ENCODE results near the gene CIRBP.
A peak's percentile ranks its signal among the peaks of the same experiment; 100 is the strongest.
"Not testable (repeated sequence)": the region's sequence is repeated elsewhere in the genome, so short reads cannot be mapped to it uniquely, and the experiment has no call there.

The CIRBP gene

DNA sequence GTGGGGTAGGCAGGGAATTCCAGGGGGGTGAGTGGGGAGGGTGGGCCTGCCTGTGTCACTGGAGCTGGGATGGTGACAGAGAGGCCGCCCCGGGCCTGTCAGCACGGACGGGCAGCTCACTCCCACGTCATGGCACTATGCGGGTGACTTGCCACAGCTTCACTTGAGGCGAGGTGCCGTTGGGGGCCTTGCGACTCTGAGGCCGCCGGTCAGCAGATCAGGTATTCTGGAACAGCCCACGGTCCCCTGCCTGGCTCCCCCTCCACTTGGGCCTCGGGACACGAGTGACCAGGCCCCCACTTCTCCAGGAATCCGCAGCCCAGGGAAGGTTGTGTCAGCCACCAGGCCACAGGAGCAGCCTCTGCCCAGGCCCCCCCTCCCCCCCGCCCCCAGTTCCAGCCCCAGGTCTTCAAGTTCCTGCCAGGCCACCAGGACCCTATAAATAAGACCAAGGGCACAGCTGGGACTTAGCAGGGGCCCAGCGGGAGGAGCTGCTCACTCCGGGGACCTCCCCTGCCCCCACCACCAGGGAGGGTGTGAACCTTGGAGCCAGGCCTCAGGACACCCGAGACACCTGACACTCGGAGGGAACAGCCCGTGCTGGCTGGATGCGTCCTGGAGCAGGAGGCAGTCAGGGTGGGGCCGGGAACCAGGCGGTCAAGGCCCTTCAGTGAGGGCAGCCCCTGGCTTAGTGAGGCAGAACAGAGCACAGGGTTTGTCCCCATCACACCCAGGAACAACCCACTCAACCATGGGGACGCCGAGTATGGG is 23.5 kb upstream of the CIRBP start:
- no peak for DNase-seq

DNA sequence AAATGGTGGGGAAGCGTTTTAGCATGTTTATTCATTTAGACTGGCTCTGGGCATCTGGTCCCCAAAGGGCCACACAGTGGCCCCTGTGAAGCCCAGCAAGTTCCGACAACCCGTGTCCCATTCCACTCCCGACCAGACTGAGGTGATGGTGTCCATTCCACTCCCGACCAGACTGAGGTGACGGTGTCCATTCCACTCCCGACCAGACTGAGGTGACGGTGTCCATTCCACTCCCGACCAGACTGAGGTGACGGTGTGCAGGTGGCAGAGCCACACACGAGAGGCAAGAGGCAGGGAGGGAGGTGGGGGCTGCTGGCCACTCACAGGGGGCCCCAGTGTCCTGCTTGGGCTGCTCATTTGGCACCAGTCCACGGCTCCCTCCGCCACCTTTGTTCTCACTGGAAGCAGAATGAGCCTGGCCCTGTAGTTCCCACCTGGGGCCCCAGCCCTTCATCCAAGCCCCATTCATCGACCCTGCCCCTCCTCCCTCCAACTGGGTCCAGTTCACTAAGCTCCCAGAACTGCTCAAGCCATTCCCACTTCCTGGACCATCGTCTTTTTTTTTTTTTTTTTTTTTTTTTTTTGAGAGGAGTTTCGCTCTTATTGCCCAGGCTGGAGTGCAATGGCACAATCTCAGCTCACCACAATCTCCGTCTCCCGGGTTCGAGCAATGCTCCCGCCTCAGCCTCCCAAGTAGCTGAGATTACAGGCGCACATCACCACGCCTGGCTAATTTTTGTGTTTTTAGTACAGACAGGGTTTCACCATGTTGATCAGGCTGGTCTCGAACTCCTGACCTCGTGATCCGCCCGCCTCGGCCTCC is 22.7 kb upstream of the CIRBP start:
- not testable (repeated sequence) for DNase-seq

GRCh38 chr19:1247748-1248138 is 21.4 kb upstream of the CIRBP start:
- no peak for DNase-seq

- no peak for DNase-seq
Measured at GRCh38 chr19:1248139-1248785, 20.9 kb upstream of the CIRBP start, which contains the start of gene MIDN. MIDN (plus strand) TSS chr19:1248583; CDS start chr19:1250297, 1,714 bp downstream.

- no peak for DNase-seq
Measured at GRCh38 chr19:1248786-1249297, 20.3 kb upstream of the CIRBP start.

DNA sequence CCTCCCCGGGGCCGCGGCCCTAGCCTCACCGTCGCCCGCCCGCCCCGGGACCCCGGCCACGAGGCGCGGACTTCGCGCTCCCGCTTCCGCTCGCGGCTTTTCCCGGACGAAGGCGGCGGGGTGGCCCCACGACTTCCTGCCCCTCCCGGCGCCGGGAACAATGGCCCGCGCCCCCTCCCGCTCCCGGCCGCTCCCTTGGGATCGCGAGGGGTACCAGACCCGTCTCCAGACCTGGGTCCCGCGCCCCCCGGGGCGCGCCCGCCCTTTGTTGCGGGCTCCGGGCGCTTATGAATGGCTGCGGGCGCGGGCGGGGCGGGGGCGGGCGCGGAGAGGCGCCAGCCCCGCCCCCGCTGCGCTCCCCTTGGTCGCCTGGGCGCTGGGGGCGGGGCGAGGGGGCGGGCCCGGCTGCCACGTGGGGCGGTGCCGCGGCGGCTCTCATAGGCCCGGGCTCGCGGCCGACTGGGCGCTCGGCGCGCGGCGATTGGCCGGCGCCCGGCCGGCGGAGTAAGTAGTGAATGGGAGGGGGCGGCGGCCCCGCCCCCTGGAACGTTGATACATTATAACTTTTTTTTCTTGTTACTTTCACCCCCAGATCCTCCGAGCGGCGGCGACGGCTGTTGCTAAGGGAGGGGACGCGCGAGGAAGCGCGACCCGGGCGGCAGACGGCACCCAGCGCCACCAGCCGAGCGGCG is 19.7 kb upstream of the CIRBP start:
- DNase-seq, result peak; percentile 75

- no peak for DNase-seq
Measured at GRCh38 chr19:1249990-1250436, 19.1 kb upstream of the CIRBP start.

DNA sequence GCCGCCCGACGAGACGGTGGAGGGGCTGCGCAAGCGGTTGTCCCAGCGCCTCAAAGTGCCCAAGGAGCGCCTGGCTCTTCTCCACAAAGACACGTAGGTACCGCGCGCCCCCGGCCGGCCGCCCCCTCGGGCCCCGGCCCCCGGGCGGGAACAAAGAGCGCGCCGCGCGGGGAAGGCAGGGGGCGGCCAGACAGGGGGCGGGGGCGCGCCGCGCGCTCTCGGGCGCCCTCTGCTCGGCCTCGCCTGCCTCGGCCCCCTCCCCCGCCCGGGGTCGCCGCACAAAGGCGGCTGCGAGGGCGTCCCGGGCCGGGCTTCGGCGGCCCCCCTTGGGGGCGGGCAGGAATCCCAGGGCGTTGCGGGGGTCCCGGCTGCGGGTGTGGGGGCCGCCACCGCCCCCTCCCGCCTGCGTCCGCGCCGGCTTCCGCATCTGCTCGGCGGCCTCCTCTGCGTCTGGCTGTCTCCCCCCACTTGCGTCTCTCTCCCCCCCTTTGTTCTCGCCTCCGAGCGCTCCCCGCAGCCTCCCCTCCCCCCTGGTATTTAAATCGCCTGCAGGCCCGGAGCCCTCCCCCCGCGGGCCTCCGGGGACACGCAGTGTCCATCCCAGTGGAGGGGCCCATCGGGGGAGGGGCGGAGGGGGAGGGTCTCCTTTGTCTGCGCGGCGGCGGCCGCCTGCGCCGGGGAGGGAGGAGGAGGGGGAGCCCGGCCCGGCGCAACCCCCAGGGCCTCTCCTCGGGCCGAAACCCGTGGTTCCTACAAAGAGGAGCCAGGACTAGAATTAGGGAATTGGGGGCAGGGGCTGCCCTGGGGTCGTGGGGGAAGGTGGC is 18.5 kb upstream of the CIRBP start:
- no peak for DNase-seq

DNA sequence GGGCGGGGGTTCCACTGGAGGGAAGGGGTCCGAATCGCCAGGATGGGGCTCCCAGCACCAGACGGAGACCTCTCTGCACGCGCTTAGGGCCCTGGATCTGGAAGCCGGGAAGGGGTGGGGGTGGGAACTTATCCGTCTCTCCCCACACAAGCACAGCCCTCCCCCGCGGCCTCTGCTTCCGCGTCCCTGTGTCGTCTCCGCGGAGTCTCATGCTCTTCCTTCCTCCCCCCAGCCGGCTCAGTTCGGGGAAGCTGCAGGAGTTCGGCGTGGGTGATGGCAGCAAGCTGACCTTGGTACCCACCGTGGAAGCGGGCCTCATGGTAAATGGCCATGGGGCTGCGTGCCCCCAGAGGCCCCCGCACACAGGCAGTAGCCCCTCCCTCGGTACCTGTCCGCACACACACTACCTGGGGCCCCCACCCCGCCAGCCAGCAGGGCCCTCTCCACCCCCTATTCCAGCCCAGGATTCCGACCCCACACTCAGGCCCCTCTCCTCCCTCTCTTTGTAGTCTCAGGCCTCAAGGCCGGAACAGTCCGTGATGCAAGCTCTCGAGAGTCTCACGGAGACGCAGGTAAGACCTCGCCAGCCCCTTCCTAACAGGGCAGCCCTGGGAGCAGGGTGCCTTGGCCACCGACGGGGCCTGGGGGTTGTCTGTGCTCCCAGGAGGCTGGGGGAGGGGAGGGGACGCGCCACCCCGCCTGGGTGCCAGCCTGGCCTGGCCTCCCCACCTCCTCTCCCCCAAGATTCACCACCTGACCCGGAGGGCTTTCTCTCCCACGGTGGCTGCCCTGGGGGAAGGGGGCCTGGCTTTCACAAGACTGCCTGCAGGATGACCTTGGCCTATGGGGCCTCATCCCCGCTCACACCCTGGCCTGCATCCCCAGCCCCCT is 17.6 kb upstream of the CIRBP start:
- no peak for DNase-seq

GRCh38 chr19:1252221-1252820 is 16.8 kb upstream of the CIRBP start:
- DNase-seq, result no peak

DNA sequence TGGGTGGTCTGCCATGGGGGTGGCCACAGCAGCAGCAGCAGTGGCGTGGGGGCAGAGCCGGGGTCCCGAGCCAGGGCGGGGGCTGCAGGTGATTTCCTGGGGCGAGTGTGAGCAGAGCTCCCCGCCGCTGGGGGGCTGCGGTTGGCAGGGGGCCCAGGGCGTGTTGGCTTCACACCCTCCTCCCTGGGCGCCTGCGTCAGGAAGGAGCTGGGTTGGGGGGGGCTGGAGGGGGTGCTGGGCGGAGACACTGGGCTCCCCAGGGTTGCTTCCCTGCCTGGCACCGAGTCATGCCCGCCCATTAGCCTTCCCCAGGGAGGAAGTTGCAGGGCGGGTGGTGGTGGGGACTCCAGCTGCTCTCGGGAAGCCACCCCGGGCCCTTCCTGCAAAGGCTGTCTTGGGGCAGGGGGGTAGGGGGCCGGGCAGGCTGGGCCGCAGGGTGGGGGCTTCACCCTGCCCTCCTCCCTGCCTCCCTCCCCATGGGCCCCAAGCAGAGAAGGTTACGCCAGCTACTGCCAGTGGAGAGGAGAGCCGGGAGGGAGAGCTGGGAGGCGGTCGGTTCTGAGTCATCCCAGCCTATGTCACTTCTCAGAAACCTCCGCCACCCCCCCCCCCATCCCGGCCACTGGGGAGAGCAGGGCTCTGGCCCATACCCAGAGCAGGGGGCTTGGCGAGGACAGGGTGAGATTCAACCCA is 16.2 kb upstream of the CIRBP start:
- no peak for DNase-seq

DNA sequence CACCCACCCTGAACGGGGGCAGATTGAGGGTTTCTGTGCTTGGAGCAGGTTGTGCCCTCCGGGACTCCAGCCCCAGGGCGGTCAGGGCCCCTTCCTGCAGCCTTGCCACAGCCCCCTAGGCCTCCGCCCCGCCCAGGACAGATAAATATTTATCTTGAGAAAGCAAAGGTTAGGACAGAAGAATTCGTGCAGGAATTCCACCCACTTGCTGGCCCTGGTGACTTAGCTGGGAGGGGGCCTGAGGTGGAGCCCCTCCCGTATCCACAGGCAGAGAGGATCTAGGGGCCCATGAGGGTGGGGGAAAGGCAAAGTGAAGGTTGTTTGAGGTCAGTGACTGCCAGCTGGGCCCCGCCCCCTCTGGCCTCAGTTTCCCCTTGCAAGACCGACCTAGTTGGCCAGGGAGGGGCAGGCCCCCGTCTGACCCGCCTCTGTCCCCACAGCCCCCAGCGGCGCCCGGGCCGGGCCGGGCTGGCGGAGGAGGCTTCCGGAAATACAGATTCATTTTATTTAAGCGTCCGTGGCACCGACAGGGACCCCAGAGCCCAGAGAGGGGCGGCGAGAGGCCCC is 15.5 kb upstream of the CIRBP start:
- DNase-seq, result no peak

GRCh38 chr19:1254081-1254527 is 15.0 kb upstream of the CIRBP start:
- DNase-seq, result no peak

- DNase-seq, result no peak
Measured at GRCh38 chr19:1254530-1255185, 14.5 kb upstream of the CIRBP start.

- DNase-seq, result no peak
Measured at GRCh38 chr19:1255186-1256161, 13.7 kb upstream of the CIRBP start.

DNA sequence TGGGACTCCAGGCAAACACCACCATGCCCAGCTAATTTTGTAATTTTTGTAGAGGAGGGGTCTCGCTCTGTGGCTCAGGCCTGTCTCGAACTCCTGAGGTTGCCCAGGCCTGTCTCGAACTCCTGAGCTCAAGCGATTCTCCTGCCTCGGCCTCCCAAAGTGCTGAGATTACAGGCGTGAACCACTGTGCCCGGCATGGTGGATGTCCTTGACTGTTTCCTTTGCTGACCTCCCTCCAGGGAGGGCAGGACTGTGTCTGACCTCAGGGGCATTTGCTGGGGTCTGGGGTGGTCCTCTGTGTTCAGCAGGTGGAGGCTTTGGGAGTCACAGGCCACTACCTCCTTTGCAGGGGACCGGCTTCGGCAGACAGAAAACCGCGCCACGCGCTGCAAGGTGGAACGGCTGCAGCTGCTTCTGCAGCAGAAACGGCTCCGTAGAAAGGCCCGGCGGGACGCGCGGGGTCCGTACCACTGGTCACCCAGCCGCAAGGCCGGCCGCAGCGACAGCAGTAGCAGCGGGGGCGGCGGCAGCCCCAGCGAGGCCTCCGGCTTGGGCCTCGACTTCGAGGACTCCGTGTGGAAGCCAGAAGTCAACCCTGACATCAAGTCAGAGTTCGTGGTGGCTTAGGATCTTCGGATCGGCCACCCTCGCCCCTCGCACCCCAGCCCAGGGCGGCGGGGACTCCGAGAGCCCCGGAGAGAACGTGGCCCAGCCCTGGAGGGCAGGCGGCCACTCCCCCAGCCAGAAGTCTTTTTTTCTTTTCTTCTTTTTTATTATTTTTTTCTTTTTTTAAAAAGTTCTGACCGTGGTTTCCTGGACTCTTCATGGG is 12.3 kb upstream of the CIRBP start:
- no peak for DNase-seq

All from NCI-H510A (cell line).